Measurements from ENCODE around the gene WWOX.

The WWOX gene

DNA sequence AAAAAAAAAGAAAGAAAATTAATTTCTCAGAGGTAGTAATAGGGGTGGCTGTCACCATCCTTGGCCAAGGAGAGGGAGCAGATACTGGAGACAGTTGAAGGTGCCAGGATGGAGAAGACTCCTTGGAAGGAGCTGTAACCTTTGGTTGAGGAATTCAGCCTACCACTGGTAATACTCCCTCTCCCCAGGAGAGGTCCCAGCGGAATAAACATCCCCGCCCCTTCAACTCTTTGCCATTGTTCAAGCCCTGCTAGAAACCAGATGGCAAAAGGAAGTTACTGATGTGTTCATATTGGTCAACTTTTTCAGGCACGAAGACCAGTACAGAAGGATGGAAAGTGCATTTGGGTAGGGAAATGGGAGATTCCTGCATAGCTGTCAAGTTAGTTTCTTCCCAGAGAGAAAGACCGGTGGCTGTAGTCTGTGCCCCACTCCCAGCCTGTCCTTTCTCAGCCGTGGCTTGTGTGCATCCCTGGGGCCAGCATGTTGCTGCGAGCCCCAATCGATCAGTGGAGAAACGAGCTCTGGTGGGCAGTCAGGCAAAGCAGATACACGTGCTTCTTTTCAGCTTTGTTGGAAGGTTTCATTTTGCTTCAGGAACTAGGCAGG, 889.0 kb downstream of the WWOX start:
- no peak for ATAC-seq
- TF ChIP-seq RARB (CRISPR knock-in tag; IDR thresholded peaks at IDR 0.05) (no peak), OSR1 (CRISPR knock-in tag; IDR thresholded peaks at IDR 0.05) (no peak), ZNF70 (CRISPR knock-in tag; IDR thresholded peaks at IDR 0.05) (no peak), GLIS3 (CRISPR knock-in tag; IDR thresholded peaks at IDR 0.05) (no peak)
- TF ChIP-seq, protein P1, sequence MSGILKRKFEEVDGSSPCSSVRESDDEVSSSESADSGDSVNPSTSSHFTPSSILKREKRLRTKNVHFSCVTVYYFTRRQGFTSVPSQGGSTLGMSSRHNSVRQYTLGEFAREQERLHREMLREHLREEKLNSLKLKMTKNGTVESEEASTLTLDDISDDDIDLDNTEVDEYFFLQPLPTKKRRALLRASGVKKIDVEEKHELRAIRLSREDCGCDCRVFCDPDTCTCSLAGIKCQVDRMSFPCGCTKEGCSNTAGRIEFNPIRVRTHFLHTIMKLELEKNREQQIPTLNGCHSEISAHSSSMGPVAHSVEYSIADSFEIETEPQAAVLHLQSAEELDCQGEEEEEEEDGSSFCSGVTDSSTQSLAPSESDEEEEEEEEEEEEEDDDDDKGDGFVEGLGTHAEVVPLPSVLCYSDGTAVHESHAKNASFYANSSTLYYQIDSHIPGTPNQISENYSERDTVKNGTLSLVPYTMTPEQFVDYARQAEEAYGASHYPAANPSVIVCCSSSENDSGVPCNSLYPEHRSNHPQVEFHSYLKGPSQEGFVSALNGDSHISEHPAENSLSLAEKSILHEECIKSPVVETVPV (CRISPR knock-in tag; IDR thresholded peaks at IDR 0.05) = no peak
- TF ChIP-seq, protein P2, sequence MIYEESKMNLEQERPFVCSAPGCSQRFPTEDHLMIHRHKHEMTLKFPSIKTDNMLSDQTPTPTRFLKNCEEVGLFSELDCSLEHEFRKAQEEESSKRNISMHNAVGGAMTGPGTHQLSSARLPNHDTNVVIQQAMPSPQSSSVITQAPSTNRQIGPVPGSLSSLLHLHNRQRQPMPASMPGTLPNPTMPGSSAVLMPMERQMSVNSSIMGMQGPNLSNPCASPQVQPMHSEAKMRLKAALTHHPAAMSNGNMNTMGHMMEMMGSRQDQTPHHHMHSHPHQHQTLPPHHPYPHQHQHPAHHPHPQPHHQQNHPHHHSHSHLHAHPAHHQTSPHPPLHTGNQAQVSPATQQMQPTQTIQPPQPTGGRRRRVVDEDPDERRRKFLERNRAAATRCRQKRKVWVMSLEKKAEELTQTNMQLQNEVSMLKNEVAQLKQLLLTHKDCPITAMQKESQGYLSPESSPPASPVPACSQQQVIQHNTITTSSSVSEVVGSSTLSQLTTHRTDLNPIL (CRISPR knock-in tag; IDR thresholded peaks at IDR 0.05; ENCODE audit: low read depth) = no peak

DNA sequence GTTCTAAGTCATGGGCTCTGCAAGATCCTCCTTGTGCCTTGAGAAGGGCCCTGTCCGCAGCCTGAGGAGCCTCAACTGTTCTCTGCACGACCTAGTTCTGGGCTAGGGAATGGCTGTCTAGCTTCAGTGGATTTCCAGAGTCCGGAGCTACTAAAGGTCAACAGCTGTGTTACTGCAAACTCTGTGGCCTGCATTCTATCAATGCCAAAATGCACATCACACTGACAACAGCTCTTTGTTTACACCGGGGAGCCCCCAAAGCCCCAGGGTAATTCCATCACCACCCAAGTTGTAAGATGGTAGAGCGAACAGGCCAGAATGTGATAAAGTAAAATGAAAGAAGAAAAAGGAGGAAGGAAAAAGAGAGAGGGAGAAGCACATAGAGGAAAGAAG, 890.9 kb downstream of the WWOX start:
- ATAC-seq = no peak
- TF ChIP-seq ESRRG (CRISPR knock-in tag; IDR thresholded peaks at IDR 0.05) (no peak), OSR1 (CRISPR knock-in tag; IDR thresholded peaks at IDR 0.05) (no peak), BACH2 (CRISPR knock-in tag; IDR thresholded peaks at IDR 0.05; ENCODE audit: borderline replicate concordance) (no peak), ZC3H10 (CRISPR knock-in tag; IDR thresholded peaks at IDR 0.05) (no peak), RARB (CRISPR knock-in tag; IDR thresholded peaks at IDR 0.05) (no peak), TOX (CRISPR knock-in tag; IDR thresholded peaks at IDR 0.05; ENCODE audit: borderline replicate concordance) (no peak), CSDC2 (CRISPR knock-in tag; IDR thresholded peaks at IDR 0.05) (no peak), GLIS3 (CRISPR knock-in tag; IDR thresholded peaks at IDR 0.05) (no peak), ZNF70 (CRISPR knock-in tag; IDR thresholded peaks at IDR 0.05) (no peak), ZNF8 (CRISPR knock-in tag; IDR thresholded peaks at IDR 0.05) (no peak), PPARA (CRISPR knock-in tag; IDR thresholded peaks at IDR 0.05; ENCODE audit: borderline replicate concordance) (no peak)
- TF ChIP-seq, protein P1 (CRISPR knock-in tag; IDR thresholded peaks at IDR 0.05) = no peak
- TF ChIP-seq, protein P3, sequence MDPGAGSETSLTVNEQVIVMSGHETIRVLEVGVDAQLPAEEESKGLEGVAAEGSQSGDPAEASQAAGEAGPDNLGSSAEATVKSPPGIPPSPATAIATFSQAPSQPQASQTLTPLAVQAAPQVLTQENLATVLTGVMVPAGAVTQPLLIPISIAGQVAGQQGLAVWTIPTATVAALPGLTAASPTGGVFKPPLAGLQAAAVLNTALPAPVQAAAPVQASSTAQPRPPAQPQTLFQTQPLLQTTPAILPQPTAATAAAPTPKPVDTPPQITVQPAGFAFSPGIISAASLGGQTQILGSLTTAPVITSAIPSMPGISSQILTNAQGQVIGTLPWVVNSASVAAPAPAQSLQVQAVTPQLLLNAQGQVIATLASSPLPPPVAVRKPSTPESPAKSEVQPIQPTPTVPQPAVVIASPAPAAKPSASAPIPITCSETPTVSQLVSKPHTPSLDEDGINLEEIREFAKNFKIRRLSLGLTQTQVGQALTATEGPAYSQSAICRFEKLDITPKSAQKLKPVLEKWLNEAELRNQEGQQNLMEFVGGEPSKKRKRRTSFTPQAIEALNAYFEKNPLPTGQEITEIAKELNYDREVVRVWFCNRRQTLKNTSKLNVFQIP (CRISPR knock-in tag; IDR thresholded peaks at IDR 0.05; ENCODE audit: borderline replicate concordance, low read depth) = no peak

DNA sequence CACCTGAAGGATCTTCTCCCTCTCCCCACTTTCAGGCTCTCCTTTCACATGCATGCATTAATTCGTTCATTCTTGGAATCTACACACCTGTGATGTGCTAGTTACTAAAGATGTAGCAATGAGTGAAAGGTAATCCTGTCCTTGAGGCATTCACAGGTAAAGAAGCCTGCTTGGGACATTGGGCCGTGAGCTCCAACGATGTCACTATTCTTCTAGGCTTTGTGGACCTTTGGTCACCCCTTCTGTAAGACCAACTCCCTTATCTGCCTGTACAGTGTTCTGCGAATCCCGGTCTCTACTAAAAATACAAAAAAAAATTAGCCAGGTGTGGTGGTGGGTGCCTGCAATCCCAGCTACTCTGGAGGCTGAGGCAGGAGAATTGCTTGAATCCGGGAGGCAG, 892.5 kb downstream of the WWOX start:
- ATAC-seq = no peak
- TF ChIP-seq PPARA (CRISPR knock-in tag; IDR thresholded peaks at IDR 0.05; ENCODE audit: borderline replicate concordance) (no peak), RARB (CRISPR knock-in tag; IDR thresholded peaks at IDR 0.05) (no peak), ESRRG (CRISPR knock-in tag; IDR thresholded peaks at IDR 0.05) (no peak), OSR1 (CRISPR knock-in tag; IDR thresholded peaks at IDR 0.05) (no peak), ZFP3 (CRISPR knock-in tag; IDR thresholded peaks at IDR 0.05) (no peak), ZFP30 (CRISPR knock-in tag; IDR thresholded peaks at IDR 0.05) (no peak), ZNF565 (CRISPR knock-in tag; conservative IDR thresholded peaks at IDR 0.05; ENCODE audit: low read depth) (no peak), ZC3H10 (CRISPR knock-in tag; IDR thresholded peaks at IDR 0.05) (no peak), GLIS3 (CRISPR knock-in tag; IDR thresholded peaks at IDR 0.05) (no peak), SNAI2 (CRISPR knock-in tag; IDR thresholded peaks at IDR 0.05) (no peak)
- TF ChIP-seq, protein P4, sequence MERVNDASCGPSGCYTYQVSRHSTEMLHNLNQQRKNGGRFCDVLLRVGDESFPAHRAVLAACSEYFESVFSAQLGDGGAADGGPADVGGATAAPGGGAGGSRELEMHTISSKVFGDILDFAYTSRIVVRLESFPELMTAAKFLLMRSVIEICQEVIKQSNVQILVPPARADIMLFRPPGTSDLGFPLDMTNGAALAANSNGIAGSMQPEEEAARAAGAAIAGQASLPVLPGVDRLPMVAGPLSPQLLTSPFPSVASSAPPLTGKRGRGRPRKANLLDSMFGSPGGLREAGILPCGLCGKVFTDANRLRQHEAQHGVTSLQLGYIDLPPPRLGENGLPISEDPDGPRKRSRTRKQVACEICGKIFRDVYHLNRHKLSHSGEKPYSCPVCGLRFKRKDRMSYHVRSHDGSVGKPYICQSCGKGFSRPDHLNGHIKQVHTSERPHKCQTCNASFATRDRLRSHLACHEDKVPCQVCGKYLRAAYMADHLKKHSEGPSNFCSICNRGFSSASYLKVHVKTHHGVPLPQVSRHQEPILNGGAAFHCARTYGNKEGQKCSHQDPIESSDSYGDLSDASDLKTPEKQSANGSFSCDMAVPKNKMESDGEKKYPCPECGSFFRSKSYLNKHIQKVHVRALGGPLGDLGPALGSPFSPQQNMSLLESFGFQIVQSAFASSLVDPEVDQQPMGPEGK (CRISPR knock-in tag; IDR thresholded peaks at IDR 0.05; ENCODE audit: borderline replicate concordance) = no peak
- TF ChIP-seq, protein P5, sequence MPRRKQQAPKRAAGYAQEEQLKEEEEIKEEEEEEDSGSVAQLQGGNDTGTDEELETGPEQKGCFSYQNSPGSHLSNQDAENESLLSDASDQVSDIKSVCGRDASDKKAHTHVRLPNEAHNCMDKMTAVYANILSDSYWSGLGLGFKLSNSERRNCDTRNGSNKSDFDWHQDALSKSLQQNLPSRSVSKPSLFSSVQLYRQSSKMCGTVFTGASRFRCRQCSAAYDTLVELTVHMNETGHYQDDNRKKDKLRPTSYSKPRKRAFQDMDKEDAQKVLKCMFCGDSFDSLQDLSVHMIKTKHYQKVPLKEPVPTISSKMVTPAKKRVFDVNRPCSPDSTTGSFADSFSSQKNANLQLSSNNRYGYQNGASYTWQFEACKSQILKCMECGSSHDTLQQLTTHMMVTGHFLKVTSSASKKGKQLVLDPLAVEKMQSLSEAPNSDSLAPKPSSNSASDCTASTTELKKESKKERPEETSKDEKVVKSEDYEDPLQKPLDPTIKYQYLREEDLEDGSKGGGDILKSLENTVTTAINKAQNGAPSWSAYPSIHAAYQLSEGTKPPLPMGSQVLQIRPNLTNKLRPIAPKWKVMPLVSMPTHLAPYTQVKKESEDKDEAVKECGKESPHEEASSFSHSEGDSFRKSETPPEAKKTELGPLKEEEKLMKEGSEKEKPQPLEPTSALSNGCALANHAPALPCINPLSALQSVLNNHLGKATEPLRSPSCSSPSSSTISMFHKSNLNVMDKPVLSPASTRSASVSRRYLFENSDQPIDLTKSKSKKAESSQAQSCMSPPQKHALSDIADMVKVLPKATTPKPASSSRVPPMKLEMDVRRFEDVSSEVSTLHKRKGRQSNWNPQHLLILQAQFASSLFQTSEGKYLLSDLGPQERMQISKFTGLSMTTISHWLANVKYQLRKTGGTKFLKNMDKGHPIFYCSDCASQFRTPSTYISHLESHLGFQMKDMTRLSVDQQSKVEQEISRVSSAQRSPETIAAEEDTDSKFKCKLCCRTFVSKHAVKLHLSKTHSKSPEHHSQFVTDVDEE (CRISPR knock-in tag; IDR thresholded peaks at IDR 0.05) = no peak
- TF ChIP-seq, protein P1 (CRISPR knock-in tag; IDR thresholded peaks at IDR 0.05) = no peak
- TF ChIP-seq, protein P2 (CRISPR knock-in tag; IDR thresholded peaks at IDR 0.05; ENCODE audit: low read depth) = no peak

Data from SK-N-SH treated with all-trans-retinoic acid at 6 μM for 48 hours (cell line).